NB4 (cell line): Measurements from ENCODE around the gene EMP2.

Experiments
- POLR2A ChIP-seq: IDR thresholded peaks from 2 replicates; pipeline ENCODE4 v1.6.1; 2011; ENCODE audit warnings: mild to moderate bottlenecking; ENCODE audit not compliant: insufficient read length; ENCODE audit errors: extremely low read depth
- TF ChIP-seq, protein P1 (sequence below): IDR thresholded peaks from one replicate; pipeline ENCODE4 v1.5.1; 2012; ENCODE audit warnings: low read depth, low read length

DNA sequence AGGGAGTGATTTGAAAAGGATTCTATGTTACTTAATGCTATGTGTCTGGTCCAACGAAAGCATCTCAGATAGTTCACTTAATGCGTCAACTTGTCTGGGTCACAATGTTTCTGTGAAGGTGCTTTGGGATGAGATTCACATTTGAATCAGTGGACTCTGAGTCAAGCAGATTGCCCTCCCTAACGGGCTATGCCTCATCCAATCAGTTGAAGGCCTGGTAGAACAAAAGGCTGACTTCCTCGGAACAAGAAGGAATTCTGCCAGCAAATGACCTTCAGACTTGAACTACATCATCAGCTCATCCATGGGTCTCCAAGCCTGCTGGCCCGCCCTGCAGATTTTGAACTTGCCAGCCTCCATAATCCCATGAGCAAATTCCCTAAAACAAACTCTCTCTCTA, 15.2 kb downstream of the EMP2 start:
- TF ChIP-seq, protein P1, sequence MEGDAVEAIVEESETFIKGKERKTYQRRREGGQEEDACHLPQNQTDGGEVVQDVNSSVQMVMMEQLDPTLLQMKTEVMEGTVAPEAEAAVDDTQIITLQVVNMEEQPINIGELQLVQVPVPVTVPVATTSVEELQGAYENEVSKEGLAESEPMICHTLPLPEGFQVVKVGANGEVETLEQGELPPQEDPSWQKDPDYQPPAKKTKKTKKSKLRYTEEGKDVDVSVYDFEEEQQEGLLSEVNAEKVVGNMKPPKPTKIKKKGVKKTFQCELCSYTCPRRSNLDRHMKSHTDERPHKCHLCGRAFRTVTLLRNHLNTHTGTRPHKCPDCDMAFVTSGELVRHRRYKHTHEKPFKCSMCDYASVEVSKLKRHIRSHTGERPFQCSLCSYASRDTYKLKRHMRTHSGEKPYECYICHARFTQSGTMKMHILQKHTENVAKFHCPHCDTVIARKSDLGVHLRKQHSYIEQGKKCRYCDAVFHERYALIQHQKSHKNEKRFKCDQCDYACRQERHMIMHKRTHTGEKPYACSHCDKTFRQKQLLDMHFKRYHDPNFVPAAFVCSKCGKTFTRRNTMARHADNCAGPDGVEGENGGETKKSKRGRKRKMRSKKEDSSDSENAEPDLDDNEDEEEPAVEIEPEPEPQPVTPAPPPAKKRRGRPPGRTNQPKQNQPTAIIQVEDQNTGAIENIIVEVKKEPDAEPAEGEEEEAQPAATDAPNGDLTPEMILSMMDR, result no peak
- TF ChIP-seq POLR2A, result no peak
